SHP77 (cell line): ENCODE data around the gene WWOX.

Experiments used
- DNase-seq, 2 experiments: peaks; one replicate each; lab custom pipeline; 2025; lab: John Stamatoyannopoulos, UW

Gene WWOX

DNA sequence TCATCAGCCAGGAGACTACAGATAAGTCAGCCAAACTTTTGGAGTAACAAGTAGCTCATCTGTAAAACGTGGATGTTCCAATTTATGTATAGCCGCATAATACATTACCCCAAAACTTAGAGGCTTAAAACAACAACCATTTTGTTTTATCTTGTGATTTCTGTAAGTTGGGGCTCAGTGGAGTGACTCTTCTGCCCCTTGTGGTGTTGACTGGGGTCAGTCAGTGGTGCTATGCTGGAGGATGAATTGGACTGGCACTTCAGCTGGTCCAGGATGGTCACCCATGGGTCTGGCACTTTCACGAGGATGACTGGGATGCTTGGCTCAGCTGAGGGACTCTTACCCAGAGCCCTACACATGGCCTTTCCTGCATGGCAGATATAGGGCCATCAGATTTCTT is 172.5 kb downstream of the WWOX start:
- DNase-seq, result no peak

DNA sequence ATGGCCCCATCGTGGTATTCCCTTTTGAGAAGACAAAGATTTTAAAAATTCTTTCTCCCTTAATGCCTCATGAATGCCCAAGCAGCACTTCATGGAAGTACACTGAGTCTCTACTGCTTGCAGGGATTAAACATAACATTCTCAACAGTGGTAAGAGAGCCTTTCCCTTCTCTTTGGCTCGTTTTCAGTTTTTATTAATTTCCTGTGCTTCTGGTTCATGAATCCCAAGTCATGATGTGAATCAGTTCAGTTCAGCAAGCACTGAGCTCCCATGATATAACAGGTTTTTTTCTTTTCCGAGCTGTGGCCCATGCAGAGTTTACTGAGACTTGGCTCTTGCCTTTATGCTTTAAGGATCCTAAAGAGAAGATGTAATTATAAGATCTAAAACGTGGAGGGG is 175.3 kb downstream of the WWOX start:
- no peak for DNase-seq

DNA sequence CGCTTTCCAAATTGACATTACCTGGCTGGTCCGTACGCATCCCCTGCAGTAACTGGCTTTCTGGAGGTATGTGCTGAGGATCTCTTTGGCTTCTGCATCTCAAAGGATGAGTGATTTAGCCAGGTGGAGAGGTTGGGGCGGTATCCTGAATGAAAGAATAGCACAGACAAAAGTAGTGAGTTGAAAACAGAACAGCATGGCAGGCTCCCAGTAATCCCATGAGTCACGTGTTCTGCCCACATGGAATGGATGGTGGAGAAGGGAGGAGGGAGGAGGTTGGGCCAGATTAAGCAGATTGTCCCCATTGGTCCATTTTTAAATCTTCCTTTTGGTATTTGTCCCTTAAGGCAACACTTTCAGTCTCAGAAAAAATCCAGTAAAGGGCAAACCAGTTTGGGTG is 176.0 kb downstream of the WWOX start:
- no peak for DNase-seq

DNA sequence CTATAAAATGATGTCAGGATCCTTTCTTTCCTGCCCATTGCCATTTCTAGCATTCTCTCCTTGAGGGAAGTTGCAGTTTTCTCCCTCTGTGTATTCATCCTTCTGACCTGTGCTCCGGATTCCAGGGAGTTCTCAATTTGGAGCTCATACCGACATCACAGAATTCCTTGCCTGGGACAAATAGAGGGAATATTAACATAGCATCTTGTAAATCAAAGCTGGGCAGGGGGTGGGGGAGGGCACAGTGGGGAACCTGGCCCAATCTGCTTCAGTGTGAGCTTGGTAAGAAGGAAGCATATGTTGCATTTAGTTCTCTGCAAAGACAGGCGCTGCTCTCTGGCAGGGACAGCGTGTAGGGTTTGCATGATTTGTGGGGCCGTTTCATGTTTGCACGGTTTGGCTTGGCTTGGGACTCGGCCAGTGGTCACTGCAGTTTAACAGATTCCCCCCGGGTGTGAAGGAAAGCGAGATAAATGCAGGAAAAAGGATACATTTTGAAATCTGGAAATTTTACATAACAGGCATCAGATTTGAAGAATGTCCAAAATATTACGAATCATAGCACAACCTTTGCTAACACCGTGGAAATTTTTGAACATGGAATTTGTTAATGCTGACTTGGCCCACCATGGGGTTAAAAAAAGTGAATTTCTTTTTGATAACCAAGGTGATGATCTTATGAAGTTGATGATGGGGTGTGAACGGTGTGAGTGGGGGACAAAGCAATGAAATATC is 178.0 kb downstream of the WWOX start:
- no peak for DNase-seq

DNA sequence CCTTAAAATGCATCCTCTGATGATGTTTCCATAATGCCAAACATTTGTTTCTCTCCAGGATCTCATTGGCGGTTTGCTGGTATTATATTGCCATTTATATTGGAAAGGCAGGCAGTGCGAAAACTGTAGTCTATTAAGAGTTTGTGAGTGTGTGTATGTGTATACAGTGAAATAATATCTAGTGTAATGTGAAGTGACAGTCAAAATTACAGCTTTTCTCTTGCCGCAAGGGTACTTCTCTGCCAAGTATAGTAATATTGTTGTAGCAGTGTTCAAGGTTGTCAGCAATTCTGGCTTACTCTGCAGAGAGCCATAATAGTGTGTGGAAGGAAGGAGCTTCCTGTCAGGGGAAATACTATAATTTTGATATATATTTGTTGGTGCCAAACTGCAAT is 178.6 kb downstream of the WWOX start:
- DNase-seq, result no peak

DNA sequence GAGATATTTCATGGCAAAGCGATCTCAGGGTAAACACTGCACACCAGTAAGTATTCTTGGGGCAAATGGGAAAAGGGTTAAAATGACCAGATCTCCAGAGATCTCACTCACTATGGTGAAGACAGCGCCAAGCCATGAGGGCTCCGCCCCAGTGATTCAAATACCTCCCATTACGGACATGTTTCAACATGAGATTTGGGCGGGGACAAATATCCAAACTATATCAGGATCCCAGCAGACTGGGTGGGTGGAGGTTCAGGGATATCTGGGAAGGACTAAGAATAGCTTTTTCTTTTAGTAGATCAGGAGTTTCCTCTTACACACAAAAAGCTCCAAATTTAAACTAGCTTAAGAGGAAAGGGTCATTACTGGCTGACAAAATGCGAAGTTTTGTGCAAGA is 181.7 kb downstream of the WWOX start:
- no peak for DNase-seq

DNA sequence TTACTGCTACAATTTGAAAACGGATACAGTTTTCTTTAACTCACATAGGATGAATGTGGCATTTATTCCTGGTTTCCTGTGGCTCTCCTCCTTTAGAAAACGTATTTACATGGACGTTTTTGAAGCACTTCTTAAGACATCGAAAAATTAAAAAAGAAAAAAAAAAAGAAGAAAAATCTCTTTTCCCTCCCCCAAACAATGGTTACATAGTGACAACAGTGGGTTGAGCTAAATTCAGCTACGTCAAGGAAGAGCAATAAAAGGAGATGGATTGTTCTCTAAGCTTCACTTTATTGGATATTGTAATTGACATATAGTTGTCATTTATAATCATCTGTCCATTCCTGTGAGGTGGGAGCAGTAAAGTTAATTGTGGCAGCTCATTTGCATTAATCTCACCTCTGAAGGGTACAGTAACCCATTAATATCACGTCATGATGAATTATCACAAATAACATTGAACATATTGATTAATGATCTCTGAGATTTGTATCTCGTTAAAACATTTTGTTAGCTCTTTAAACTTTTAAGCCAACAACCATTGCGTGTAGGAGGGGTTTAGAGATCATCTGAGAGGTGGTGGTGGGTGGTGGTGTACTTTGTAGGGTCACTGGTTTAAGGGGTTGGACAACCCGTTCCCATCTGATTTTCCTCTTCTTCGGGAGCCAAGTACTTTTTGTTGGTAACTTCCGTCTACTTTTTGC is 184.2 kb downstream of the WWOX start:
- no peak for DNase-seq

DNA sequence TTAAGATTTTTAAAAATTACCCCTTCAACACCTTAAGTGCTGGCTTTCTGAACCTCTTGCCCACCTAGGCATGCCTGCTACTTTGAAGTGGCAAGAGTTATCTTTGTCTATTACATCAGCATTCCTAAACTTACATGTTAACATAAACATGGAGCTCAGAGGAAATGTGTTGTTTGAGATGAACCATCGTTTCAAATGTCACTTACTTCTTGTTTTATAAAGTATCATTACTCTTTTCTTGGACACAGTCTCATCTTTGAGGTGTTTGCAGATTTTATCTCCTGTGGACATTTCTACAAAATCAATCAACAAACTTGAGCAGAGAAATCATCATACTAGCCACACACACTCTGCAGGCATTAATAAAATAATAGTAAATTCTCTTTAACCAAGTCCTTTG is 184.9 kb downstream of the WWOX start:
- no peak for DNase-seq

DNA sequence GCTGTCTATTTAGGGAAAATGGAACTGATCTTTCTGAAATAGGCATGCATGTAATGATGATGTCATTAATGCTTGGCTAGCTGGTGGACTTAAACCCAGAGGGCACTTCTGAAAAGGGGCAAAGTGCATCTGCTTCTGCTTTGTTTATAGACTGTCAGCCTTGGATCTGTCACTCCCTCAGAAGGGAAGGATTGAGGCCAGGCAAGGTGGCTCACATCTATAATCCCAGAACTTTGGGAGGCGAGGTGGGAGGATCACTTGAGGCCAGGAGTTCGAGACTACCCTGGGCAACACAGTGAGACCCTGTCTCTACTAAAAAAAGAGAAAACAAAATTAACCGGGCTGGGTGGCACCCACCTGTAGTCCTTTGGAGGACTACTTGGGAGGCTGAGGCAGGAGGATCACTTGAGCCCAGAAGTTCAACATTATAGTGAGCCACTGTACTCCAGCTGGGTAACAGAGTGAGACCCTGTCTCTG is 185.5 kb downstream of the WWOX start:
- no peak for DNase-seq

DNA sequence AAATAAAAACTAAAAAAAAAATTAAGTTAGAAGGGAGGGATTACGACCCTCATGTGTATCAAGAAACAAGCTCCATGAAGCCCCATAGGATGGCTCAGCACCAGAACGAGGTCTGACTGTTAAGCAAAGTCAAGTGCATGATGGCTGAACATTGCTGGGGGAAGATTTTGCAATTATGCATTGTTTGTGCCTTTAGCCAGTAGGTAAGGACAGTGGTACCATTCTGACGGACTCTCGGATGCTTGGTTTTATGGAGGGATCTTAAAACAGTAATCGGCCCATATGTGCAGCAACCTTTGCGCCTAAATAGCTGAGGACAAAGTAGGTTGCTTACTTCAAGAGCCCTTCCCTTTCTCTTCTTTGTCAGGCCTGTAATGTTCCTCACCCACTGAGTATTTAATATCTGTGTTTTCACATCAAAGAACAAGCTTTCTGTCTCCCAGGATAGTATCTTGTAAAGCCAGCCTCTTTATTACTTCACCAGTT is 186.0 kb downstream of the WWOX start:
- DNase-seq, result no peak

DNA sequence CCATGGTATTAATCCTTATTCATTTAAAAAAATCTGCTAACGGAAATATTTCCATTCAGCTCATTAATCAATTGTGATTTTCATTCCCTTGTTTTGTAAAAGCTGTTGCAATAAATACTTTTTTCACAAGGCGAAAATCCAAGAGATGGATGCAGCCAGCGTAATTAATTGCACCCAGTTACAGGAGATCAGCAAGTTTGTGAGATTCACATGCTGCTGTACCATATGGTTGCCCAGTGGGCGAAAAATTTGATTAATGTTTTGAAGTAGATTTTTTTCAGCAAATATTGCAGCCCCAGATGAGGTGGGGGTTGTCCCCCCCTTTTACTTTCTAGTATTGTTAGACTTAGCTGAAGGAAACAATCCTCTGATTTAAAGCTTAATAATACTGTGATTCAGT is 186.6 kb downstream of the WWOX start:
- DNase-seq, result no peak

DNA sequence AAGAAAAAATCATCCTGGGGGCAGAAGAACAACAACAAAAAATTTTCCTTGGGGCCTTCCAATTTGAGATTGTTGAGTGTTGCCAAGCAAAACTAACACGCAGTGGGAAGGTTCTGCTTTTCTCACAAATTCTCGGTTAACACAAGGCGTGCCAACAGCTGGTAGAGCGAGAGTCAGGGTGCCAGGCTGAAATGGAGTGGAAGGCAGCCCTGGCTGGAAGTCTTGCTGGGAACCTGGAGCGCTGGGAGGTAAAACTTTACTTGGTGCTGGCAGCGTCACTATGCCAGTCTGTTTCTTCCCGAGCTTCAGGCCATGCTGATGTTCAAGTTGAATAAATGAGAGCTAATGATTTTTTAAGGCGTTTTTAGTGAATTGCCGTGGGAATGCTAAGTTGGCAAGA is 189.4 kb downstream of the WWOX start:
- no peak for DNase-seq

DNA sequence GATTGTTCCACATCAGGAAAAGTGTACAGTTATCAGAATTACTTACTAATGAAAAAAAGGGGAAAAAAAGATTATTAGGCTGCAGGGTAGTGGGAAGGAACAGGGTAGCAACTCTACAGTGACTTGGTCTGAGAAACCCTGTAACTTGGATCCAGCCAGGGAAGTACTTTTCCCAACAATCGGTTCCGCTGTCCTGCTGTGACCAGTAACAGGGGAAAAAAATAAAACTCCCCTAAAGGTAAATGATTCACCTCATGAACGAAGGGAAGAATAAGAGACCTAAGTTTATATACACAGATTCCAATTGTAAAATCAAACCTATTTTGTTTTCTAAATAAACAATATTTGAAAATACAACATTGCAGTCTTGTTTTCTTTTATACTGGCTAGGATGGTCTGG is 189.9 kb downstream of the WWOX start:
- DNase-seq, result no peak

DNA sequence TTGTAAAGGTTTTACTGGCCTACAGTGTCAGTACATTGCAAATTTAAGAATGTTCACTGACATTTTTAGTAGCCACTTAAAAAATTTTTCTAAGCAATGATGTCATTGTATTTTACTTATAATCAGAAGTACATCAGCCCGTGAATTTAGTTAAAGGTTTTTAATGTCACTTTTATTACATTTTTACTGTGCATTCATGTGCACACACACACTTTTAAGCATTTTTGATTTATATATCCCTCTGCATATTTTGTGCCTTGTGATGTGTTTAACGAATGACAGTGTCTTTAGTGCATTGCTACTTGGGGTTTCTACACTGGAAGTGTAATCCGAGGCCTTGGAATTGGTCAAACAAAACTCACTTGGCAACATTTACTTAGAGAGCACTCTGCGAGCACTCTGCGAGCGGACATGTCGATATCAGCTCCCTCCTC is 190.4 kb downstream of the WWOX start:
- DNase-seq, result peak; percentile 58 to 75

DNA sequence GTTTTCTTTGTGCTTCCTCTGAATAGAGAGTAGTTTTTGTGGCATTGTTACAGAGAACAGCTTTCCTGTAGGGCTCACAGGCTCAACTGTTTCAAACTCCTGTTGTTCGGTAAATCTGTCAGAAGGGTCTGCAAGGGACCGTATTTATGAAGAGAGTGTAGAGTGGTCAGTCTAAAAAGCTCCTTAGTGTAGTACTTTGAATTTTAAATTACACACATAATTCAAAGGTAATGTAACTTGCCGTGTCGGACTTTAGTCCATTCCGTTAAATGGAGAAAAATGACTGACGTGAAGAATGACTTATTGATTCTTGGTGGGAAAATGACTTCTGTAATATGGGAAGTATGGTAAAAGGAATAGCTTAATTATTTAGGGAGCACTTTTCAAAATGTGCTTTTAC is 190.9 kb downstream of the WWOX start:
- DNase-seq, result peak; percentile 13 to 19

DNA sequence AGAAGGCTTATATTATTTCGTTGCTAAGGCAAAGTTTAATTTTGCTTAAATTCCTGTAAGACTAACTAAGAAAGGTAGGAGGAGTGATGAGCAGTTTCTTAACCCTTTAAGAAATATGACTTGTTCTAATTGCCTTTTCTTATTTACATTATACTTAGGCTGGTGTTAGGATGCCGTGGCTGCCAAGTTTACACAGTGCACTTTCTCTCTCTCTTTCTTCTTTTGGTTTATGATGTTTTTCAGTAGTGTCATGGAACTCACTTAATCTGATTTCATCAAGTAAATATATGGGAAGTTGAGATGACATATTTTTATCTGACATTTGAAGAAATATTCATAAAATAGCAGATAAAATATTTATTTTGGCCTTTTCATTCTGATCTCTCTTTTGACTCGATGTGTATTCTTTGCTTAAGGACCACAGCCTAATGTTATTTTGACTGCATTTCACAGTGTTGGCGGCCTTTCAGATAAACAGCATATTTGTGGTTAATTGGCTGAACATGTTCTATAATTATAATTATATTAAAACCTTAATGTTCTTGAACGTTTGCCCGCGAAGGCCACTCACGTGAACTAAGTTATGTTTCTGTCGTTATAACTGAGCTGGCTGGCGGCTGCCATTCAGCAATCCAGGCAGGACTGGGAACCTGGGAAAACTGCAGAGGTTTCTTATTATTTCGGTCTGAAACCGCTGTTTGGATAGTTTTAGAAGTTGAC is 191.6 kb downstream of the WWOX start:
- DNase-seq, result no peak

DNA sequence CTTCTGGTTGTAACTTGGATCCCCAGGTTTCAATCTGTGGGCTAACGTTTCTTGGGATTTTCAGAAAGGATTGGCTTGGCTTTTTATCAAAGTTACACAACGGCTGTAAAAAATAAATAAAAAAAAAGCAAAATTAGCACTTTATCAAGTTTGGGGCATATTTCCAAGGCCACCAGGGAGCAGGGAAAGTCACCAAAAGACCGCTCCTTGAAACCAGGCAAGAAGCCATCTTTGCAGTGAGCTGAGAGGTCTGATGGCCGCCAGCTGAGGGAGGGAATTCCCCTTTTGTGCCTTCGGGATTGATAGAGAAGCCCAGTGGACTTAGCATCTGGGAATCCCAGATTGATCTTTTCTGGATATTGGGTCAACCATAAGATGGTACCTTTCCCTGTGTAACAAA is 192.2 kb downstream of the WWOX start:
- DNase-seq, result no peak

DNA sequence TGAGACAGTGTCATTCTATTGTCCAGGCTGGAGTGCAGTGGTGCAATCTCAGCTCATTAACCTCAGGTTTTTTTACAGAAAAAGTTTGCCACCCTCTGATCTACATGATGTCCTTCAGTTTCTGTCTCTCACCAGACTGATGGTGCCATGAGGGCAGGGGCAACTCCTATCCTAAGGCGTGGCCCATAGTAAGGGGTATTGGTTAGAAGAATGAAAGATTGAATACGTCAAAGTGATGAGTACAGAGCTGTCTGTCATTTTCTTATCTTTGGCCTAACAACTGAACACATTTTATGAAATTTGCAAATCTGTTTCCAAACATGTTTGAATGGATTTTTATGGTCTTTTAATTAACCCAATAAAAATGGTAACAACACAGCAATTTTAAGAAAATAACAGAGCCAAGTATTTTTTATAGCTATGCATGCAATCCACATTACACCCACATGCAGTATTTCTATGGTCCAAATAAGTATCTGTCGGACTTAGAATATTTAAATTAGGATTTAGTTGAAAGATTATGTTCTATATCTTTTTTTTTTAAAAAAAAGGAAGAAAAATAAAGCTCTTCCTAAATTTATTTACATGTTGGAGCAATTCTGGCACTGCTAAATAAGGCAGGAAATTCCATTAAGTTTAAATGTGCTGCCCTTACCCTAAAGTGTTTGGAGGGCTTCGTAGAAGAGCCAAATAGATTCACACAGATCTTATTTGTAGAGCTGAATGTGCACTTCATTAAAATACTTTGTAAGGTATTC is 192.8 kb downstream of the WWOX start:
- DNase-seq, result no peak

DNA sequence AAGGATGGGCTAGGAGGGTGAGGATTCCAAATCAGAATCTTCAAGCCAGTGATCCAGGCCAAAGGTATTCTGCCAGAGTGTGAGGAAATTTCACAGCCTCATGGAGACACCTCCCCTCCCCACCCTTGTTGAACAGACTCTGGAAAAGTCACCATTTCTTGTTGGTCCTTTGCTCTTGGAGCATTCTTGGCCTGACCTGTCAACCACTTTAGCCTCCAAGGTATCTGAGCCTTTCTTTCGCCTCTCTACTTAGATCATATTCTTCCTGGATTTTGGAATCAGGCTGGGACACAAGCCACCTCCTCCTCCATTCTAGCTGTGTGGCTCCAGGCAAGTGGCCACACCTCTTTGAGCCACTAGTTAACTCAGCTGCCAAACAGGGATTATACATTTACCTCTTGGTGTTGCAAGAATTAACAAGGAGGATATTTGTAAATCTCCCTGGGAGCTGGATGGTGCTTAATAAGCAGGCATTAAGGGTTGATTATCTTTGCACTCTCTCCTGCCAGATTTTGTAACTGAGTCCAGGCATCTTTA is 193.5 kb downstream of the WWOX start:
- no peak for DNase-seq

DNA sequence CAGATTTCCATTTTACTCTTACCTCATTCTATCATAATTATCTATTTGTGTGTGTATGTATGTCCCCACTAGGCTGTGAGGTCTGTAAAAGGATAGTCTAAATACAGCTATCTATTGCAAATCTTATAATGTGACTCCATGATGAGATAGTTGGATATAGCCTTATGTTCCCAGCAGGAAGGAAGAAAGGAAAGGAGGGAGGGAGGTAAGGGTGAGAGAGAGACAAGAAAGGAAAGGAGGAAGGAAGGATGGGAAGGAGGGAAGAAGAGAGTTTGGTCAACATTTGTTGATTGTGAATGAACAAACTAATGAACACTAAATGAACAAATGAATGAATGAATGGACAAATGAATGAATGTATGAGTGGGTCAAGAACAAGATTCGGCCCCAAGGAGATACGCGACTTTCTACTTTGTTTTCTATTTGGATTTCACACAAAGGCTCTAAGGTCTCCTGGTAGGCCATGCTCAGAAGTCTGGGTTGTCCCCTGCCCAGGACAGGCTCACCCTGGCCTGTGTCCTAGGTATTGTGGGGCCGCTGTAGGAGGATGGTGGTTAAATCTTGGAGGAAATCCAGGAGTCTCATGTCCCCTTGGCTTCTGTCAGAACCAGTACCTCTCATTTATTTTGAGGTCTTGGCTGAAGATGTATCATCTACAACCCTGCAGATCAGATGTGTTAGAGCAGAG is 195.2 kb downstream of the WWOX start:
- no peak for DNase-seq

DNA sequence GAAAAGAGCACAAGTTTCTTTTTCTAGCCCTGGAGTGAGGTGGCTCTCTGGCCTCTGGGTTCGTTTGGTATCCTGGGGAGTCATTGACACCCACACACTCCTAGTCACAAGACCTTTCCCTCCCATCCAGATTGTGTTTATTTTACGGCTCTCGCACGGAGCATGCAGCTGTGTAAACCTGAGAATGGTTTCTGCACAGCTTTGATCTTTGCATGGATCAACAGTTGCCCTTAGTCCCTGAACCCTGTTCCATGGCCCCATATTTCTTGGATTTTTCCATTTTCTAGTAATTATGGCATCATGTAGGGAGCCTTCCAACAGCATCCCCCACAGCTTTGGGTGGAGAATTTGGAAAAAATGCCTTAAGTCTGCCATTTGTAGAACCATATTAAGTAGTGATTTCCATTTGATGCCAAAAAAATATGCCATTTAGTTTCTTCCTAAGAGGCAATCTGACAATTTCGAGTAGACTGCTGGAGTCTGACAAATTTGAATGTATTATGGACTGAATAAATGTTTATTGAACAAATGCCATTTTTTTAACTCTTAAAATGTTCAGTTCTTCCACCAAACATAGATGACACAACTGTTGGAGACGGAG is 197.7 kb downstream of the WWOX start:
- peak; percentile 93 to 94 for DNase-seq
